ENCODE results near the gene HPCAL1. TPM values are rescaled to one million over a fixed set of nuclear protein-coding genes. Genes with fewer than 3 reads are reported as not detected.
A peak's percentile ranks its signal among the peaks of the same experiment; 100 is the strongest.

The HPCAL1 gene
- total and polyA plus RNA-seq, 11 donors: 18.9 to 63.2 (median 40.5) TPM

GRCh38 chr2:10433947-10434885, 131.5 kb downstream of the HPCAL1 start:
- peaks cover 0 to 7% (median 0%) of the 10 kb centered on the region in 9 donors for H3K27me3 ChIP-seq
- no peak overlapping the region for H3K27ac ChIP-seq
- peak in 2 of 4 donors; percentile 4 to 10 for ATAC-seq
- H3K4me3 ChIP-seq: no peak overlapping the region
- no peak for DNase-seq
- no peaks in the 10 kb centered on the region for H3K9me3 ChIP-seq
- H3K36me3 ChIP-seq: peaks cover 0 to 1% (median 0%) of the 10 kb centered on the region in 9 donors
- peaks cover 0 to 20% (median 1%) of the 10 kb centered on the region in 12 donors for H3K4me1 ChIP-seq
- no peak for TF ChIP-seq CTCF (IDR thresholded peaks at IDR 0.05)
- no peak for TF ChIP-seq POLR2A (IDR thresholded peaks at IDR 0.05)
- intact Hi-C loops (cut with DNase I): loop anchor here (1.0 to 10.0 kb wide), 12 partner anchors 159 to 629 kb away; partner anchors contain the start of gene RRM2 (in 2 of the 10)
- 84 to 86% (median 85%) methylated on average over 13 to 19 of the region's 19 CpGs for WGBS, 4 donors

GRCh38 chr2:10434886-10435819, 132.4 kb downstream of the HPCAL1 start:
- Histone ChIP-seq H3K27ac (no peak overlapping the region), H3K9me3 (no peaks in the 10 kb centered on the region), H3K36me3 (peaks cover 0 to 11% (median 5%) of the 10 kb centered on the region in 9 donors), H3K4me3 (no peak overlapping the region), H3K27me3 (peaks cover 0 to 7% (median 0%) of the 10 kb centered on the region in 9 donors), H3K4me1 (peaks cover 0 to 20% (median 1%) of the 10 kb centered on the region in 12 donors)
- peak; percentile 51 to 87 (median 80) for ATAC-seq
- TF ChIP-seq POLR2A (IDR thresholded peaks at IDR 0.05) (no peak), CTCF (IDR thresholded peaks at IDR 0.05) (peak; percentile 92 to 99 (median 98))
- intact Hi-C loops (cut with DNase I): loop anchor here (1.0 to 10.0 kb wide), 17 partner anchors 160 to 630 kb away; partner anchors contain the start of gene RRM2 (in 2 of the 10)
- 15 to 36% (median 32%) methylated on average over 15 to 28 of the region's 28 CpGs for WGBS, 4 donors
- DNase-seq: peak; percentile 70 to 89 (median 74)

GRCh38 chr2:10435820-10436204, 133.1 kb downstream of the HPCAL1 start:
- peak in 1 of 4 donors; percentile 31 for ATAC-seq
- intact Hi-C loops (cut with DNase I): loop anchor here (1.0 to 10.0 kb wide), 17 partner anchors 161 to 631 kb away; partner anchors contain the start of gene RRM2 (in 2 of the 10)
- WGBS, 4 donors: 78 to 91% (median 82%) methylated on average over 12 to 14 of the region's 14 CpGs

More at GRCh38 chr2:10435820-10436204, 133.1 kb downstream of the HPCAL1 start:
- Histone ChIP-seq H3K27me3 (peaks cover 0 to 7% (median 0%) of the 10 kb centered on the region in 9 donors), H3K9me3 (no peaks in the 10 kb centered on the region), H3K4me1 (peaks cover 0 to 20% (median 1%) of the 10 kb centered on the region in 12 donors), H3K27ac (no peak overlapping the region), H3K4me3 (no peak overlapping the region), H3K36me3 (peaks cover 0 to 17% (median 12%) of the 10 kb centered on the region in 9 donors)
- TF ChIP-seq CTCF (IDR thresholded peaks at IDR 0.05) (no peak), POLR2A (IDR thresholded peaks at IDR 0.05) (no peak)
- DNase-seq: no peak
